Osteocyte (in vitro differentiated cells): ENCODE results near the gene ARHGAP22. TPM values are rescaled to one million over a fixed set of nuclear protein-coding genes. Genes with fewer than 3 reads are reported as not detected.

Source experiments
- DNase-seq: peaks from one replicate; pipeline ENCODE4 v3.0.0; 2021; ENCODE audit warnings: mixed read lengths; ENCODE audit not compliant: unreplicated experiment; ENCODE audit errors: extremely low spot score
- H3K27ac Mint-ChIP-seq: one replicate; pipeline ENCODE4 v1.8.0; 2021; ENCODE audit warnings: mild to moderate bottlenecking, mixed read lengths; ENCODE audit not compliant: unreplicated experiment
- H3K27me3 Mint-ChIP-seq: one replicate; pipeline ENCODE4 v1.8.0; 2021; ENCODE audit warnings: mixed read lengths; ENCODE audit not compliant: unreplicated experiment
- H3K36me3 Mint-ChIP-seq: one replicate; pipeline ENCODE4 v1.8.0; 2021; ENCODE audit warnings: mixed read lengths; ENCODE audit not compliant: unreplicated experiment
- H3K4me1 Mint-ChIP-seq: one replicate; pipeline ENCODE4 v1.8.0; 2021; ENCODE audit warnings: mixed read lengths; ENCODE audit not compliant: unreplicated experiment
- H3K4me3 Mint-ChIP-seq: one replicate; pipeline ENCODE4 v1.8.0; 2021; ENCODE audit warnings: mild to moderate bottlenecking, moderate library complexity, mixed read lengths; ENCODE audit not compliant: unreplicated experiment
- H3K9me3 Mint-ChIP-seq: one replicate; pipeline ENCODE4 v1.8.0; 2021; ENCODE audit warnings: mixed read lengths; ENCODE audit not compliant: unreplicated experiment
- CTCF ChIP-seq: fragments of 200-600 bp; sonication (generic); IDR thresholded peaks from 2 replicates; pipeline ENCODE4 v1.5.0; 2021; ENCODE audit warnings: antibody characterized with exemption, mild to moderate bottlenecking, moderate library complexity
- total RNA-seq: library from RNA; stranded (reverse); gene quantifications from 2 replicates; pipeline ENCODE4 v1.2.1, GENCODE V29; 2021

The ARHGAP22 gene
- total RNA-seq, 1 donor from 2014 or later: 0.64 TPM

GRCh38 chr10:48459270-48460150 is 145.4 kb downstream of the ARHGAP22 start:
- Mint-ChIP-seq H3K36me3 (no peaks in the 10 kb centered on the region), H3K27ac (no peak overlapping the region), H3K4me3 (no peak overlapping the region), H3K4me1 (peaks cover 15% of the 10 kb centered on the region), H3K27me3 (no peaks in the 10 kb centered on the region), H3K9me3 (no peaks in the 10 kb centered on the region)
- peak; percentile 82 for DNase-seq
- TF ChIP-seq CTCF: no peak

- Mint-ChIP-seq H3K9me3 (no peaks in the 10 kb centered on the region), H3K4me1 (peaks cover 9% of the 10 kb centered on the region), H3K4me3 (no peak overlapping the region), H3K36me3 (no peaks in the 10 kb centered on the region), H3K27ac (no peak overlapping the region), H3K27me3 (no peaks in the 10 kb centered on the region)
- TF ChIP-seq CTCF: no peak
- DNase-seq: peak; percentile 65
Measured at GRCh38 chr10:48458662-48459048, 146.2 kb downstream of the ARHGAP22 start.

GRCh38 chr10:48457949-48458661 is 146.8 kb downstream of the ARHGAP22 start:
- Mint-ChIP-seq H3K27ac (no peak overlapping the region), H3K36me3 (no peaks in the 10 kb centered on the region), H3K4me1 (peaks cover 5% of the 10 kb centered on the region), H3K4me3 (no peak overlapping the region), H3K9me3 (no peaks in the 10 kb centered on the region), H3K27me3 (no peaks in the 10 kb centered on the region)
- no peak for TF ChIP-seq CTCF
- DNase-seq: peak; percentile 73

- no peak overlapping the region for H3K27ac Mint-ChIP-seq
- no peak for TF ChIP-seq CTCF
- no peak overlapping the region for H3K4me3 Mint-ChIP-seq
- no peaks in the 10 kb centered on the region for H3K36me3 Mint-ChIP-seq
- H3K9me3 Mint-ChIP-seq: no peaks in the 10 kb centered on the region
- H3K4me1 Mint-ChIP-seq: peaks cover 5% of the 10 kb centered on the region
- no peaks in the 10 kb centered on the region for H3K27me3 Mint-ChIP-seq
- DNase-seq: peak; percentile 84
Measured at GRCh38 chr10:48456808-48457761, 147.8 kb downstream of the ARHGAP22 start.
